OCI-LY1 (cell line): Measurements from ENCODE around the gene SOX15.

ENCODE experiments used
- H2AFZ ChIP-seq: fragments of 200-600 bp; sonication (generic), shearing (Covaris generic); 2 replicates; pipeline ENCODE4 v1.6.0; 2014; ENCODE audit warnings: antibody characterized with exemption, mild to moderate bottlenecking, low read length
- H3F3A ChIP-seq: fragments of 200-600 bp; sonication (generic), shearing (Covaris generic); 2 replicates; pipeline ENCODE4 v1.6.0; 2014; ENCODE audit warnings: mild to moderate bottlenecking, antibody characterized with exemption, low read length, moderate library complexity; ENCODE audit not compliant: insufficient read depth
- H3K27ac ChIP-seq: fragments of 200-600 bp; sonication (generic); 2 replicates; pipeline ENCODE4 v1.5.1; 2014; ENCODE audit warnings: low read length, mixed run types, mild to moderate bottlenecking, low read depth; ENCODE audit not compliant: poor library complexity, severe bottlenecking
- H3K27me3 ChIP-seq: fragments of 200-600 bp; sonication (generic); 2 replicates; pipeline ENCODE4 v1.6.0; 2014; ENCODE audit warnings: antibody characterized with exemption, mild to moderate bottlenecking, low read length, moderate library complexity; ENCODE audit not compliant: insufficient read depth
- H3K36me3 ChIP-seq: fragments of 200-600 bp; sonication (generic); 2 replicates; pipeline ENCODE4 v1.6.1; 2014; ENCODE audit warnings: mild to moderate bottlenecking, antibody characterized with exemption, low read length, moderate library complexity, mixed read lengths; ENCODE audit not compliant: insufficient read depth
- H3K4me1 ChIP-seq: fragments of 200-600 bp; sonication (generic); 2 replicates; pipeline ENCODE4 v1.5.1; 2014; ENCODE audit warnings: mild to moderate bottlenecking, low read length, moderate library complexity; ENCODE audit not compliant: insufficient read depth, severe bottlenecking
- H3K4me2 ChIP-seq: fragments of 200-600 bp; sonication (generic), shearing (Covaris generic); 2 replicates; pipeline ENCODE4 v1.6.1; 2014; ENCODE audit warnings: low read length
- H3K4me3 ChIP-seq: fragments of 200-600 bp; sonication (generic); 2 replicates; pipeline ENCODE4 v1.5.1; 2014; ENCODE audit warnings: low read length, low read depth, mild to moderate bottlenecking, mixed read lengths; ENCODE audit not compliant: poor library complexity, severe bottlenecking
- H3K79me2 ChIP-seq: fragments of 200-600 bp; shearing (Covaris generic); 2 replicates; pipeline ENCODE4 v1.6.1; 2016; ENCODE audit warnings: mixed run types, low read length, mixed read lengths; ENCODE audit not compliant: insufficient read depth
- H3K9ac ChIP-seq: fragments of 200-600 bp; sonication (generic), shearing (Covaris generic); 2 replicates; pipeline ENCODE4 v1.6.1; 2014; ENCODE audit warnings: mild to moderate bottlenecking, low read length, mixed read lengths
- H3K9me2 ChIP-seq: fragments of 200-600 bp; sonication (generic), shearing (Covaris generic); 2 replicates; pipeline ENCODE4 v1.6.1; 2014; ENCODE audit warnings: low read depth, mild to moderate bottlenecking, low read length, mixed read lengths
- H3K9me3 ChIP-seq: fragments of 200-600 bp; shearing (Covaris generic); 2 replicates; pipeline ENCODE4 v1.6.1; 2014; ENCODE audit warnings: low read length, mixed read lengths
- H4K20me1 ChIP-seq: fragments of 200-600 bp; sonication (generic), shearing (Covaris generic); 2 replicates; pipeline ENCODE4 v1.6.0; 2016; ENCODE audit warnings: mild to moderate bottlenecking, low read length; ENCODE audit not compliant: insufficient read depth
- EZH2 ChIP-seq: fragments of 200-600 bp; sonication (generic), shearing (Covaris generic); IDR thresholded peaks from 2 replicates; pipeline ENCODE4 v1.8.0; 2017; ENCODE audit warnings: borderline replicate concordance, mixed run types, mild to moderate bottlenecking, antibody characterized with exemption, low read length, moderate library complexity, mixed read lengths
- TF ChIP-seq, protein P1 (sequence below): fragments of 200-600 bp; sonication (generic), shearing (Covaris generic); IDR thresholded peaks from 2 replicates; pipeline ENCODE4 v1.5.1; 2017; ENCODE audit warnings: mild to moderate bottlenecking, antibody characterized with exemption, low read length, moderate library complexity, mixed read lengths

The SOX15 gene

DNA sequence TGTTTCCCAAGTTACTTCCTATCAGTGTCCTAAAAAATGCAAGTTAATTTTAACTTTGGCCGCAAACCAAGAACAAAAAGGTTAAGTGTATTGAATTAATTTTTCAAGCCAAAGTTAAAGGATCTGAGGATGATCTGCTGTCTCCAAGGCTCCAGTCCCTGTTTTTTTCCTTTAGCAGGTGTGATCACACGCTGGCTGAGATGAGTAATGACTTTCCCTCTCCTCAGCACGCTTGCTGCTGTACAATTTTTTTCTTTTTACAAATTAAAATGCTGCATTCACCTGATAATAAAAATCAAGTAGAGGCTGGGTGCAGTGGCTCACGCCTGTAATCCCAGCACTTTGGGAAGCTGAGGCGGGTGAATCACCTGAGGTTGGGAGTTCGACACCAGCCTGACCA lies 45.0 kb downstream of the SOX15 start:
- H3K9me2 ChIP-seq, result no peaks in the 10 kb centered on the region
- H3K79me2 ChIP-seq, result no peaks in the 10 kb centered on the region
- H3K27ac ChIP-seq, result no peak overlapping the region
- peaks cover 12% of the 10 kb centered on the region; the same call in 1 of the 2 replicates for H3K27me3 ChIP-seq
- peaks cover 4% of the 10 kb centered on the region for H3K4me1 ChIP-seq
- H3K4me2 ChIP-seq, result no peak overlapping the region
- H4K20me1 ChIP-seq, result no peaks in the 10 kb centered on the region
- no peak overlapping the region for H3K9ac ChIP-seq
- TF ChIP-seq, protein P1, sequence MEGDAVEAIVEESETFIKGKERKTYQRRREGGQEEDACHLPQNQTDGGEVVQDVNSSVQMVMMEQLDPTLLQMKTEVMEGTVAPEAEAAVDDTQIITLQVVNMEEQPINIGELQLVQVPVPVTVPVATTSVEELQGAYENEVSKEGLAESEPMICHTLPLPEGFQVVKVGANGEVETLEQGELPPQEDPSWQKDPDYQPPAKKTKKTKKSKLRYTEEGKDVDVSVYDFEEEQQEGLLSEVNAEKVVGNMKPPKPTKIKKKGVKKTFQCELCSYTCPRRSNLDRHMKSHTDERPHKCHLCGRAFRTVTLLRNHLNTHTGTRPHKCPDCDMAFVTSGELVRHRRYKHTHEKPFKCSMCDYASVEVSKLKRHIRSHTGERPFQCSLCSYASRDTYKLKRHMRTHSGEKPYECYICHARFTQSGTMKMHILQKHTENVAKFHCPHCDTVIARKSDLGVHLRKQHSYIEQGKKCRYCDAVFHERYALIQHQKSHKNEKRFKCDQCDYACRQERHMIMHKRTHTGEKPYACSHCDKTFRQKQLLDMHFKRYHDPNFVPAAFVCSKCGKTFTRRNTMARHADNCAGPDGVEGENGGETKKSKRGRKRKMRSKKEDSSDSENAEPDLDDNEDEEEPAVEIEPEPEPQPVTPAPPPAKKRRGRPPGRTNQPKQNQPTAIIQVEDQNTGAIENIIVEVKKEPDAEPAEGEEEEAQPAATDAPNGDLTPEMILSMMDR, result no peak
- TF ChIP-seq EZH2, result no peak
- no peaks in the 10 kb centered on the region for H3K36me3 ChIP-seq
- H3K9me3 ChIP-seq, result no peaks in the 10 kb centered on the region
- no peaks in the 10 kb centered on the region for H3F3A ChIP-seq
- H2AFZ ChIP-seq, result no peak overlapping the region
- H3K4me3 ChIP-seq, result no peak overlapping the region

DNA sequence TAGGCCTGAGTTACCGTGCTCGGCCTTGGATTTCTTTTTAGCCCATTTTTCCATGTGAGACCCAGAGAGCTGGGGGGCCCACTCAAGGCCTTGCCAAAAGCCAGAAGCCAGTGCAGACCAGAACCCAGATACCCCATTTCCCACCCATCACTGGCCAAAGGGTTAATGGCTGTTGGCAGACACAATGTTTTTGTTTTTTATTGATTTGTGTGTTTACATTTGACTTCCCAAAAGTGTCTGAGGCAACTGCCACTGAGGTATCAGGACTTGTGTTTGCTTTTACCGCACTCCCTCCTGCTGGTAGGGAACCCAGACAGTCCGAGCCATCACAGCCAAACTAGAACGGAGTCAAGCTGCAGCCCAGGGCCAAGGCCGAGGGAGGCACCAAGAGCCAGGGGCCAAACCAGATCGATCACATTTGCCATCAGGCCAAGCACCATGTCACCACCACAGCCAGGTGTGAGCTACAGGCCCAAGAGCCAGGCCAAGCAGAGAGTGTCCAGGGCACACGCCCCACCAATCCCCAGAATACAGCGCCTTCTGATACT lies 48.7 kb downstream of the SOX15 start:
- TF ChIP-seq, protein P1, result no peak
- no peak for TF ChIP-seq EZH2
- Histone ChIP-seq H3K9ac (no peak overlapping the region), H3K79me2 (no peaks in the 10 kb centered on the region), H3K4me2 (no peak overlapping the region), H3K27me3 (peaks cover 19% of the 10 kb centered on the region; the same call in 1 of the 2 replicates), H3K4me1 (no peaks in the 10 kb centered on the region), H3K9me3 (peaks cover 5% of the 10 kb centered on the region), H4K20me1 (no peaks in the 10 kb centered on the region), H3K4me3 (no peak overlapping the region), H3K36me3 (no peaks in the 10 kb centered on the region; the same call in 1 of the 2 replicates), H3K27ac (no peak overlapping the region), H3K9me2 (no peaks in the 10 kb centered on the region), H2AFZ (no peak overlapping the region), H3F3A (no peaks in the 10 kb centered on the region)

DNA sequence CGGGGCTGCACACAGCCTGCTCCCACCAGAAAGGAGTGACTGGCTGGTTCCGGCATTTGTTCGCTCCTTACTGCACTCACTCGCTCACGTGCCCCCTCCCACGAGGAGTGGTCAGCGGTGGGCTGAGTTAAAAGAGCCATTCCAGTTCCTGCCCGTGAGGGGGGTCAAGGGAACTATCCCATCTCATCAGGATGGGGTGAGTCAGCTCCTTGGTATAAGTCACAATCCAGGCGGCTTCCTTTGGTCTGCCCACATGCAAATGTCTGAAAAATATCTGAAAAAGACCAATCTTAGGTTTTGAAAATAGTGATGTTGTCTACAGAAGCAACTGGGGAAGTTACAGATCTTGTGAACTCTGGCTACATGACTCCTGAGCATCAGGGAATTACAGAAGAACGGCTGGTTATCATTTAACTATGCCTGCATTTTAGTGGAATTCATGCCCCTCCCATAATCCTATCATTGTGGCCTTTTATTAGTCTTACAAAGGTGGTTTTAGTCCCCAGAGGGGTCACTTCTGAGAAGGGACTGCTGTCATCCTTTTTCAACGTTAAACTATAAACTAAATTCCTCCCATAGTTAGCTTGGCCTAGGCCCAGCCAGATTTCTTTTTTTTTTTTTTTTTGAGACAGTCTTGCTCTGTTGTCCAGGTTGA lies 50.9 kb downstream of the SOX15 start:
- no peak for TF ChIP-seq EZH2
- TF ChIP-seq, protein P1, result no peak
- H3K27me3 ChIP-seq, result peaks cover 19% of the 10 kb centered on the region; the same call in 1 of the 2 replicates
- H3K9me3 ChIP-seq, result peaks cover 5% of the 10 kb centered on the region
- H3F3A ChIP-seq, result no peaks in the 10 kb centered on the region
- no peak overlapping the region for H3K4me2 ChIP-seq
- no peaks in the 10 kb centered on the region; the same call in 1 of the 2 replicates for H3K36me3 ChIP-seq
- no peaks in the 10 kb centered on the region for H3K4me1 ChIP-seq
- no peak overlapping the region for H2AFZ ChIP-seq
- H3K9me2 ChIP-seq, result no peaks in the 10 kb centered on the region
- no peak overlapping the region for H3K4me3 ChIP-seq
- H4K20me1 ChIP-seq, result no peaks in the 10 kb centered on the region
- no peak overlapping the region for H3K9ac ChIP-seq
- H3K27ac ChIP-seq, result no peak overlapping the region
- no peaks in the 10 kb centered on the region for H3K79me2 ChIP-seq
